GM12878 (cell line): Measurements from ENCODE around the gene XPO5. TPM values are rescaled to one million over a fixed set of nuclear protein-coding genes. Genes with fewer than 3 reads are reported as not detected.

Experiments
- ATF2 ChIP-seq: IDR thresholded peaks from 2 replicates; pipeline ENCODE4 v1.6.1; 2012; ENCODE audit warnings: low read length, inconsistent platforms
- ATF7 ChIP-seq: fragments of 450-650 bp; IDR thresholded peaks from 2 replicates; pipeline ENCODE4 v1.6.1; 2016; ENCODE audit warnings: low read depth, mild to moderate bottlenecking
- BCLAF1 ChIP-seq: fragments of 450-650 bp; IDR thresholded peaks from 2 replicates; pipeline ENCODE4 v1.6.1; 2017; ENCODE audit warnings: antibody characterized with exemption, mild to moderate bottlenecking, moderate library complexity
- CBFB ChIP-seq: IDR thresholded peaks from 2 replicates; pipeline ENCODE4 v1.6.1; 2016; ENCODE audit warnings: antibody characterized with exemption, low read depth
- CHD2 ChIP-seq: IDR thresholded peaks from 2 replicates; pipeline ENCODE4 v1.6.1; 2011; ENCODE audit warnings: low read depth, low read length, improper control_type of control experiment, borderline replicate concordance
- CREB1 ChIP-seq: IDR thresholded peaks from 2 replicates; pipeline ENCODE4 v1.6.1; 2012; ENCODE audit warnings: low read depth, mild to moderate bottlenecking, inconsistent platforms
- E2F8 ChIP-seq: fragments of 450-650 bp; IDR thresholded peaks from 2 replicates; pipeline ENCODE4 v1.6.1; 2018; ENCODE audit warnings: mild to moderate bottlenecking, low read depth, moderate library complexity; ENCODE audit not compliant: partially characterized antibody
- MTA3 ChIP-seq: IDR thresholded peaks from 2 replicates; pipeline ENCODE4 v1.6.1; 2012; ENCODE audit warnings: low read length, inconsistent platforms, borderline replicate concordance
- PAX5 ChIP-seq: IDR thresholded peaks from 2 replicates; pipeline ENCODE4 v1.6.1; 2011; ENCODE audit warnings: low read depth, low read length, borderline replicate concordance
- PML ChIP-seq: IDR thresholded peaks from 2 replicates; pipeline ENCODE4 v1.6.1; 2012; ENCODE audit warnings: low read length, inconsistent platforms
- POLR2A ChIP-seq: IDR thresholded peaks from 2 replicates; pipeline ENCODE4 v1.6.1; 2011; ENCODE audit warnings: low read depth, mild to moderate bottlenecking, low read length
- RELA ChIP-seq: fragments of 450-650 bp; IDR thresholded peaks from 2 replicates; pipeline ENCODE4 v1.8.0; 2014; ENCODE audit warnings: borderline replicate concordance; ENCODE audit not compliant: partially characterized antibody
- RFX5 ChIP-seq: IDR thresholded peaks from 2 replicates; pipeline ENCODE4 v1.6.1; 2011; ENCODE audit warnings: low read depth, low read length, improper control_type of control experiment
- RUNX3 ChIP-seq: IDR thresholded peaks from 2 replicates; pipeline ENCODE4 v1.6.1; 2012; ENCODE audit warnings: low read length, inconsistent platforms
- SUPT20H ChIP-seq: IDR thresholded peaks from 2 replicates; pipeline ENCODE4 v1.6.1; 2011; ENCODE audit warnings: low read depth, mild to moderate bottlenecking, low read length, moderate library complexity, borderline replicate concordance; ENCODE audit not compliant: control insufficient read depth
- TARDBP ChIP-seq: IDR thresholded peaks from 2 replicates; pipeline ENCODE4 v1.6.1; 2016; ENCODE audit warnings: borderline replicate concordance
- TCF3 ChIP-seq: IDR thresholded peaks from 2 replicates; pipeline ENCODE4 v1.6.1; 2012; ENCODE audit warnings: low read depth, mild to moderate bottlenecking, low read length, borderline replicate concordance; ENCODE audit not compliant: insufficient read depth
- ZBTB4 ChIP-seq: fragments of 450-650 bp; formaldehyde crosslinking; IDR thresholded peaks from 2 replicates; pipeline ENCODE4 v1.4.0; 2022; ENCODE audit warnings: mild to moderate bottlenecking, moderate library complexity
- ZNF622 ChIP-seq: fragments of 450-650 bp; IDR thresholded peaks from 2 replicates; pipeline ENCODE4 v1.6.1; 2017; ENCODE audit warnings: mild to moderate bottlenecking, inconsistent platforms
- polyA plus RNA-seq, 11 experiments: library from polyadenylated mRNA; depleted of rRNA in 4 of 11; unstranded in 6 of 11; stranded (reverse) in 5 of 11; fragments of >200 nt; fragmentation: Nextera tagmentation in 4 of 11; fragmentation: Illumina TruSeq in 1 of 11; extraction: Ambion mirVana in 4 of 11; extraction: Trizol in 1 of 11; gene quantifications; 1 replicate in 1 of 11; 2 replicates in 10 of 11; pipeline versions ENCODE4 v1.2.1 to v1.2.3, GENCODE V29; 2011 to 2016; ENCODE audit warnings: inconsistent platforms in 2 of 11, missing spikeins in 2 of 11, low read depth in 1 of 11
- total RNA-seq, 4 experiments: library from RNA; depleted of rRNA in 3 of 4; stranded (reverse); fragments of >200 nt in 3 of 4; fragmentation: Illumina TruSeq in 1 of 4; extraction: Trizol in 1 of 4; gene quantifications; 2 replicates each; pipeline versions ENCODE4 v1.2.1 to v1.2.3, GENCODE V29; 2013 to 2021

XPO5 gene
- total and polyA plus RNA-seq, 10 of the 15 experiments (the other 5 are each of a cell fraction or from before 2014, with no cell fraction given): 11.3 to 76.0 (median 41.6) TPM

- TF ChIP-seq CBFB (peak; percentile 75; the same call in 1 of the 2 replicates), E2F8 (no peak), MTA3 (no peak), SUPT20H (no peak), ZBTB4 (no peak), PML (peak; percentile 87; the same call in 1 of the 2 replicates), RFX5 (no peak), POLR2A (peak; percentile 99), CHD2 (peak; percentile 25; the same call in 1 of the 2 replicates), PAX5 (peak; percentile 43; the same call in 1 of the 2 replicates), ATF2 (no peak), RELA (peak; percentile 35), ZNF622 (no peak), TCF3 (peak; percentile 71; the same call in 1 of the 2 replicates), RUNX3 (peak; percentile 62; the same call in 1 of the 2 replicates), CREB1 (peak; percentile 35; the same call in 1 of the 2 replicates), TARDBP (no peak), BCLAF1 (no peak), ATF7 (no peak)
These were observed at the start of gene XPO5, which contains the start of gene POLH (continued) for GRCh38 chr6:43575772-43576551.
